GM23248 (cell line): ENCODE data around the gene DESI1.

ENCODE experiments used
- EZH2 ChIP-seq: fragments of 200-600 bp; sonication (generic); IDR thresholded peaks from 2 replicates; pipeline ENCODE4 v1.6.1; 2018; ENCODE audit warnings: antibody characterized with exemption, mild to moderate bottlenecking; ENCODE audit not compliant: insufficient read depth, poor library complexity, severe bottlenecking
- EZH2phosphoT487 ChIP-seq: fragments of 200-600 bp; sonication (generic); IDR thresholded peaks from 2 replicates; pipeline ENCODE4 v1.6.1; 2018; ENCODE audit warnings: antibody characterized with exemption, moderate library complexity, mild to moderate bottlenecking, low read depth; ENCODE audit not compliant: insufficient read depth

DNA sequence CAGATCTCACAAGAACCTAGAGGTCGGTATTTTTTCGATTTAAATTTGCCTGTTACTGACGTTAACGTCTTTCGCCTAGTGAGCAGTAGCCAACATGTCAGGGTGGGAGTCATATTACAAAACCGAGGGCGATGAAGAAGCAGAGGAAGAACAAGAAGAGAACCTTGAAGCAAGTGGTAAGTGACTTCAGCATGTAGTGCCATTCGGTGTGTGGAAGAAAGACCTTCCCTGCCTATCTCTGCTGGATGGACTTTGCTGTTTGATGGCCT lies 1.0 kb upstream of the DESI1 start:
- TF ChIP-seq EZH2: no peak
- no peak for TF ChIP-seq EZH2phosphoT487
